Activated CD8-positive, alpha-beta memory T cell treated with anti-CD3 and anti-CD28 coated beads, Interleukin-2, amount 50 U/mL, for 24 hours (primary cell): ENCODE data around the gene DUSP23.

ENCODE experiments used
- DNase-seq: peaks from one replicate; pipeline ENCODE4 v3.0.0-alpha.2; 2020; ENCODE audit errors: extremely low read depth

DUSP23 gene

GRCh38 chr1:159828581-159829272 is 48.0 kb downstream of the DUSP23 start:
- no peak for DNase-seq

- no peak for DNase-seq
Observed at GRCh38 chr1:159829273-159829634, 48.5 kb downstream of the DUSP23 start.

GRCh38 chr1:159829822-159830465 is 49.2 kb downstream of the DUSP23 start:
- no peak for DNase-seq

GRCh38 chr1:159830722-159831121 is 50.0 kb downstream of the DUSP23 start:
- no peak for DNase-seq

GRCh38 chr1:159831412-159832141 is 50.8 kb downstream of the DUSP23 start:
- no peak for DNase-seq
